Testis (tissue), 2 donors: Measurements from ENCODE around the gene DUSP8.

ENCODE experiments used
- POLR2A ChIP-seq: fragments of 450-650 bp; IDR thresholded peaks from one replicate; pipeline ENCODE4 v1.6.1; 2017; ENCODE audit warnings: antibody characterized with exemption, mild to moderate bottlenecking, moderate library complexity
- TF ChIP-seq, protein P1 (sequence below), 3 experiments: fragments of 450-650 bp in 2 of 3; fragments of 200-600 bp in 1 of 3; sonication (generic) in 1 of 3; IDR thresholded peaks; one replicate each; pipeline ENCODE4 v1.5.1; 2016 to 2019; ENCODE audit warnings: antibody characterized with exemption in 3 of 3, mild to moderate bottlenecking in 2 of 3, moderate library complexity in 1 of 3

DNA sequence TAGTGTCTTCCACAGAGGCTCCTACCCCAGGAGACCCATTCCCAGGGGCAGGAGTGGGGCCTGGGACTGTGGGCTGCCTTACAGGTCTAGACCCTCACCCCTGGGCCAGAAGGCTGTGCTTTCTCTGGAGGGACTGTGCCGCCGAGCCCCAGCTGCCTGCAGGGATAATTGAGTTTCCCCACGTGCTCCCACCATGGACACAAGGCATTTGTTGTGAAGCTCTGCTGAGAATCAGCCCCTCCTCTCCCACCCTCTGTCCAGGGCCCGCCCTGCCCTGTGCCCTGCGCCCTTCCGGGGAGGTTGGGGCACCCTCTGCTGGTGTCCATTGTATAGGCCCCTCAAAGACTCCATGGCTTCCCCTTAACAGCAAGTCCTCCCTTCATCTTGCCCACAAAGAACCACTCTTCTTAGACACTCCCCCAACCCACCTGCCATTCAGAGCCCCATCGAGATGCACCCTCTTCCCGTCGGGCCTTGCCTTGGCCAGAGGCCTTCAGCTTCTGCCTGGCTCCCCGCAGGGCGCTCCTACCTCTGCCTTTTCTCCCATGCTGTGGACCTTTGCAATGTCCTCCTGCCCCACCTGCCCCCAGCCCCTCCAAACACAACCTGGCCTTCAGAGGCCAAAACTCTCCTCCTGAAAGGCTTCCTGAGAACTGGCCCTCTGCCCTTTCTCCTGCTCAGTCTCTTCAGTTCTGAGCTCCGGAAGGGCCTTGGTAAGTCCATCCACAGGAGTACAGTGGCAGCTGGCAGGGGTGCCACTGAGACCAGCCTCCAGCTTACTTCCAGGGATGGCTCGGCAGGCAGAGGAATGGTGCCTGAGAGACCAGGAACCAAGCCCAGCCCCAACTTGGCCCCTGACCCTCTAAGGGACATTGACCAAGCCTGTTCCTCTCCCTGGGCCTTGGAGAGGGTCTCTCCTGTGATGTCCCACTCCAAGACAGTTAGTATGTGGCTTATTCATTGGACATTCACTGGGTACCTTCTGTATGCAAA is 22.4 kb downstream of the DUSP8 start:
- TF ChIP-seq, protein P1, sequence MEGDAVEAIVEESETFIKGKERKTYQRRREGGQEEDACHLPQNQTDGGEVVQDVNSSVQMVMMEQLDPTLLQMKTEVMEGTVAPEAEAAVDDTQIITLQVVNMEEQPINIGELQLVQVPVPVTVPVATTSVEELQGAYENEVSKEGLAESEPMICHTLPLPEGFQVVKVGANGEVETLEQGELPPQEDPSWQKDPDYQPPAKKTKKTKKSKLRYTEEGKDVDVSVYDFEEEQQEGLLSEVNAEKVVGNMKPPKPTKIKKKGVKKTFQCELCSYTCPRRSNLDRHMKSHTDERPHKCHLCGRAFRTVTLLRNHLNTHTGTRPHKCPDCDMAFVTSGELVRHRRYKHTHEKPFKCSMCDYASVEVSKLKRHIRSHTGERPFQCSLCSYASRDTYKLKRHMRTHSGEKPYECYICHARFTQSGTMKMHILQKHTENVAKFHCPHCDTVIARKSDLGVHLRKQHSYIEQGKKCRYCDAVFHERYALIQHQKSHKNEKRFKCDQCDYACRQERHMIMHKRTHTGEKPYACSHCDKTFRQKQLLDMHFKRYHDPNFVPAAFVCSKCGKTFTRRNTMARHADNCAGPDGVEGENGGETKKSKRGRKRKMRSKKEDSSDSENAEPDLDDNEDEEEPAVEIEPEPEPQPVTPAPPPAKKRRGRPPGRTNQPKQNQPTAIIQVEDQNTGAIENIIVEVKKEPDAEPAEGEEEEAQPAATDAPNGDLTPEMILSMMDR (IDR thresholded peaks at IDR 0.05) = no peak
- no peak for TF ChIP-seq POLR2A
